IgD-negative memory B cell (primary cell): ENCODE data around the gene NACA. TPM values are rescaled to one million over a fixed set of nuclear protein-coding genes. Genes with fewer than 3 reads are reported as not detected.

ENCODE experiments used
- polyA plus RNA-seq: library from polyadenylated mRNA; unstranded; fragments of 300-500 nt; fragmentation: Illumina TruSeq; gene quantifications from one replicate; pipeline ENCODE4 v1.2.3, GENCODE V29; 2021

NACA gene
- polyA plus RNA-seq, 1 donor from 2014 or later = 1,127 TPM

Other genes starting within 250 kb of the NACA start
- 3.8 TPM for gene GLS2, start 237.1 kb downstream of the NACA start, polyA plus RNA-seq
- gene RBMS2, start 203.5 kb downstream of the NACA start, polyA plus RNA-seq = 0.28 TPM
- 46.9 TPM for gene BAZ2A, start 95.0 kb downstream of the NACA start, polyA plus RNA-seq
- 727 TPM for gene ATP5F1B, start 79.3 kb downstream of the NACA start, polyA plus RNA-seq
- 246 TPM for gene PTGES3, start 37.0 kb downstream of the NACA start, polyA plus RNA-seq
- 38.0 TPM for gene PRIM1, start 27.0 kb upstream of the NACA start, polyA plus RNA-seq
- 1.7 TPM for gene HSD17B6, start 38.0 kb upstream of the NACA start, polyA plus RNA-seq
- gene SDR9C7, start 209.1 kb upstream of the NACA start, polyA plus RNA-seq = not detected
- 0.09 TPM for gene RDH16, start 232.3 kb upstream of the NACA start, polyA plus RNA-seq